Ovary (tissue), 9 donors: ENCODE data around the gene SLC48A1. TPM values are rescaled to one million over a fixed set of nuclear protein-coding genes. Genes with fewer than 3 reads are reported as not detected.

ENCODE experiments used
- DNase-seq, 5 donors: peaks; one replicate each; pipeline ENCODE4 v3.0.0-alpha.2; 2019 to 2020
- H3K27ac ChIP-seq, 2 donors: fragments of 200-600 bp; one replicate each; pipeline versions ENCODE4 v1.5.1 to v1.8.0; 2019 to 2022
- H3K27me3 ChIP-seq: fragments of 200-600 bp; one replicate; pipeline ENCODE4 v1.8.0; 2022
- H3K36me3 ChIP-seq: fragments of 200-600 bp; sonication (generic); one replicate; pipeline ENCODE4 v1.5.1; 2019
- H3K4me1 ChIP-seq: one replicate; pipeline ENCODE4 v1.8.1; 2013; ENCODE audit warnings: mild to moderate bottlenecking, moderate library complexity; ENCODE audit not compliant: insufficient read depth
- H3K4me3 ChIP-seq: fragments of 200-600 bp; sonication (generic); one replicate; pipeline ENCODE4 v1.5.1; 2017
- H3K9me3 ChIP-seq, 2 donors: fragments of 200-600 bp in 1 of 2; sonication (generic) in 1 of 2; one replicate each; pipeline versions ENCODE4 v1.5.1 to v1.8.1; 2013 to 2019; ENCODE audit warnings: mild to moderate bottlenecking in 1 of 2, moderate library complexity in 1 of 2
- EP300 ChIP-seq: sonication (generic); formaldehyde crosslinking; IDR thresholded peaks from one replicate; pipeline ENCODE4 v1.6.1; 2017; ENCODE audit warnings: antibody characterized with exemption
- POLR2A ChIP-seq: fragments of 450-650 bp; IDR thresholded peaks from one replicate; pipeline ENCODE4 v1.6.1; 2017; ENCODE audit warnings: antibody characterized with exemption, mild to moderate bottlenecking, moderate library complexity
- WGBS, 3 donors: extraction: QIAGEN DNeasy Blood & Tissue Kit in 1 of 3; methylation state at CpG; one replicate each; pipeline versions ENCODE4 v1.1.5 to v1.1.7; 2013 to 2017; 5-methylcytosine and 5-hydroxymethylcytosine counted together
- intact Hi-C, 4 donors: fragments of 100-400 bp; cut with DNase I; formaldehyde crosslinking; loops; one replicate each; pipeline versions ENCODE4 v1.11.0 to v1.15.1; 2022 to 2023
- polyA plus RNA-seq, 2 donors: library from polyadenylated mRNA; stranded (reverse); fragments of 200-250 nt in 1 of 2; fragments of 350-450 nt in 1 of 2; fragmentation: Illumina TruSeq in 1 of 2; extraction: RNeasy Lipid Tissue Mini Kit (QIAGEN cat#74804) in 1 of 2; gene quantifications; one replicate each; pipeline ENCODE4 v1.2.3, GENCODE V29; 2013 to 2014
- total RNA-seq, 7 donors: library from RNA; depleted of rRNA in 2 of 7; stranded (reverse); fragments of >200 nt in 2 of 7; fragmentation: NEBNext Ultra II Directional in 3 of 7; extraction: Animal tissue kit (Norgen Biotek cat#: 25700) in 3 of 7; gene quantifications; one replicate each; pipeline versions ENCODE4 v1.1.0 to v1.2.4, GENCODE V29; 2016 to 2023
- TF ChIP-seq, protein P1 (sequence below), 3 donors: fragments of 450-650 bp in 2 of 3; fragments of 200-600 bp in 1 of 3; IDR thresholded peaks; one replicate each; pipeline versions ENCODE4 v1.5.1 to v1.8.0; 2016 to 2022; ENCODE audit warnings: antibody characterized with exemption in 3 of 3, mild to moderate bottlenecking in 1 of 3
- donor health status: DM: no; HTN: no; CAD: no; lungs with moderate emphysema.
- donor health status: DM: no; HTN: no; CAD: no.
- donor health status: Bipolar disorder and iron deficiency.
- donor health status: DM: yes; HTN: yes; CAD: no.
- donor health status: DM: no; HTN: no; CAD: no.
- donor health status: DM: yes; HTN: yes; CAD: no.

The SLC48A1 gene
- total and polyA plus RNA-seq, 9 donors: 24.1 to 143 (median 68.7) TPM

- DNase-seq: no peak
- Histone ChIP-seq H3K27ac (no peak overlapping the region), H3K27me3 (no peaks in the 10 kb centered on the region), H3K36me3 (no peaks in the 10 kb centered on the region), H3K9me3 (no peaks in the 10 kb centered on the region), H3K4me1 (peaks cover 24% of the 10 kb centered on the region), H3K4me3 (no peak overlapping the region)
- no peak for TF ChIP-seq POLR2A
- TF ChIP-seq, protein P1, sequence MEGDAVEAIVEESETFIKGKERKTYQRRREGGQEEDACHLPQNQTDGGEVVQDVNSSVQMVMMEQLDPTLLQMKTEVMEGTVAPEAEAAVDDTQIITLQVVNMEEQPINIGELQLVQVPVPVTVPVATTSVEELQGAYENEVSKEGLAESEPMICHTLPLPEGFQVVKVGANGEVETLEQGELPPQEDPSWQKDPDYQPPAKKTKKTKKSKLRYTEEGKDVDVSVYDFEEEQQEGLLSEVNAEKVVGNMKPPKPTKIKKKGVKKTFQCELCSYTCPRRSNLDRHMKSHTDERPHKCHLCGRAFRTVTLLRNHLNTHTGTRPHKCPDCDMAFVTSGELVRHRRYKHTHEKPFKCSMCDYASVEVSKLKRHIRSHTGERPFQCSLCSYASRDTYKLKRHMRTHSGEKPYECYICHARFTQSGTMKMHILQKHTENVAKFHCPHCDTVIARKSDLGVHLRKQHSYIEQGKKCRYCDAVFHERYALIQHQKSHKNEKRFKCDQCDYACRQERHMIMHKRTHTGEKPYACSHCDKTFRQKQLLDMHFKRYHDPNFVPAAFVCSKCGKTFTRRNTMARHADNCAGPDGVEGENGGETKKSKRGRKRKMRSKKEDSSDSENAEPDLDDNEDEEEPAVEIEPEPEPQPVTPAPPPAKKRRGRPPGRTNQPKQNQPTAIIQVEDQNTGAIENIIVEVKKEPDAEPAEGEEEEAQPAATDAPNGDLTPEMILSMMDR (IDR thresholded peaks at IDR 0.05): peak in 1 of 3 donors; percentile 31
- no peak for TF ChIP-seq EP300
- WGBS, 3 donors: 73 to 85% (median 82%) methylated on average over 4 of the region's 4 CpGs
- intact Hi-C loops: no loop called here
Observed at GRCh38 chr12:47767216-47767724, 5.8 kb upstream of the SLC48A1 start.

DNA sequence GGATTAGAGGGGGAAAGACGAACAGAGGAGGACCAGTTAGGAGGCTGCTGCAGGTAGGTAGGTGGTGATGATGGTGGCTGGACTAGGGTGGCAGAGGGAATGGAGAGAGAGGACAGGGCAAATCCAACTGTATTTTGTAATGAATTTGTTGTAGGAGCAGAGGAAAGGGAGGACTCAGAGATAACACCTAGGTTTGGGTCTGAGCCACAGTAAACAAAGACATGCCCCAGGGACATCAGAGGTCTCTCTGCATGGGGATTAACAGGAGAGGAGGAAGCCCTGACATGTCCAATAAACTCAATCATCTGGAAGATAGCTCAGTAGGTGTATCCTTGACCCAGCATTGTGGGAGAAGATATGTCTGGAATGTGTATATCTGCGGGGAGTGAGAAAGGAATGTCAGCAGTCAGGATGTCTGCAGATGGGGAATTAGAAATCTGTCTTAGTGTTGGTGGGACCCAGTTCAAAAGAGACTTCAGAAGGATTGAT is 4.7 kb upstream of the SLC48A1 start:
- Histone ChIP-seq H3K4me1 (peaks cover 18% of the 10 kb centered on the region), H3K4me3 (no peak overlapping the region), H3K36me3 (no peaks in the 10 kb centered on the region), H3K27ac (peak overlapping the region in 1 of 2 donors; percentile 35), H3K27me3 (no peaks in the 10 kb centered on the region), H3K9me3 (no peaks in the 10 kb centered on the region)
- no peak for TF ChIP-seq EP300
- no peak for TF ChIP-seq POLR2A
- TF ChIP-seq, protein P1 (IDR thresholded peaks at IDR 0.05): no peak
- intact Hi-C loops: no loop called here
- 11 to 33% (median 12%) methylated on average over 2 of the region's 2 CpGs for WGBS, 3 donors
- no peak for DNase-seq

- no peak for TF ChIP-seq EP300
- no peak for TF ChIP-seq POLR2A
- TF ChIP-seq, protein P1 (IDR thresholded peaks at IDR 0.05): no peak
- intact Hi-C loops: no loop called here
- no peak for DNase-seq
- Histone ChIP-seq H3K4me3 (no peak overlapping the region), H3K27me3 (no peaks in the 10 kb centered on the region), H3K4me1 (peaks cover 15% of the 10 kb centered on the region), H3K27ac (peak overlapping the region in 1 of 2 donors; percentile 41), H3K36me3 (no peaks in the 10 kb centered on the region), H3K9me3 (no peaks in the 10 kb centered on the region)
- WGBS, 3 donors: 74 to 81% (median 79%) methylated on average over 4 of the region's 4 CpGs
Observed at GRCh38 chr12:47769234-47770085, 3.6 kb upstream of the SLC48A1 start.

GRCh38 chr12:47770086-47770726 is 2.8 kb upstream of the SLC48A1 start:
- H3K36me3 ChIP-seq: no peaks in the 10 kb centered on the region
- H3K4me3 ChIP-seq: no peak overlapping the region
- peaks cover 21% of the 10 kb centered on the region for H3K4me1 ChIP-seq
- no peak for TF ChIP-seq POLR2A
- TF ChIP-seq EP300: peak; percentile 12
- no peaks in the 10 kb centered on the region for H3K9me3 ChIP-seq
- intact Hi-C loops: no loop called here
- H3K27ac ChIP-seq: peak overlapping the region in 1 of 2 donors; percentile 41
- no peaks in the 10 kb centered on the region for H3K27me3 ChIP-seq
- DNase-seq: no peak
- 46 to 57% (median 50%) methylated on average over 3 of the region's 3 CpGs for WGBS, 3 donors
